HepG2 (cell line): ENCODE data around the gene MTFR1L. TPM values are rescaled to one million over a fixed set of nuclear protein-coding genes. Genes with fewer than 3 reads are reported as not detected.

ENCODE experiments used
- BATF2 ChIP-seq: sonication (generic); formaldehyde crosslinking; IDR thresholded peaks from 2 replicates; pipeline ENCODE4 v1.8.0; 2022; ENCODE audit warnings: mild to moderate bottlenecking, missing genetic modification reagents, moderate library complexity
- EEA1 ChIP-seq: sonication (generic); formaldehyde crosslinking; IDR thresholded peaks from 2 replicates; pipeline ENCODE4 v1.5.1; 2020; ENCODE audit warnings: mild to moderate bottlenecking, missing genetic modification reagents, borderline replicate concordance
- MAZ ChIP-seq, 2 experiments: sonication (generic) in 1 of 2; formaldehyde crosslinking in 1 of 2; IDR thresholded peaks; 2 replicates each; pipeline versions ENCODE4 v1.5.0 to v1.6.1; 2012 to 2020; ENCODE audit warnings: low read depth in 2 of 2, mild to moderate bottlenecking in 2 of 2, borderline replicate concordance in 1 of 2, improper control_type of control experiment in 1 of 2, low read length in 1 of 2, missing genetic modification reagents in 1 of 2, moderate library complexity in 1 of 2
- PAWR ChIP-seq: sonication (generic); formaldehyde crosslinking; IDR thresholded peaks from 2 replicates; pipeline ENCODE4 v1.4.0; 2020; ENCODE audit warnings: missing genetic modification reagents, mild to moderate bottlenecking, borderline replicate concordance
- TBP ChIP-seq: sonication (generic); formaldehyde crosslinking; IDR thresholded peaks from 2 replicates; pipeline ENCODE4 v1.5.0; 2020; ENCODE audit warnings: missing genetic modification reagents
- ZBTB38 ChIP-seq: sonication (generic); formaldehyde crosslinking; IDR thresholded peaks from 2 replicates; pipeline ENCODE4 v1.5.1; 2020; ENCODE audit warnings: mild to moderate bottlenecking, missing genetic modification reagents
- ZFAT ChIP-seq: sonication (generic); formaldehyde crosslinking; conservative IDR thresholded peaks from 2 replicates; pipeline ENCODE4 v1.8.1; 2023; ENCODE audit warnings: missing genetic modification reagents, inconsistent platforms
- ZNF547 ChIP-seq: sonication (generic); formaldehyde crosslinking; IDR thresholded peaks from 2 replicates; pipeline ENCODE4 v1.5.1; 2020; ENCODE audit warnings: mild to moderate bottlenecking, missing genetic modification reagents
- polyA plus RNA-seq, 8 experiments: library from polyadenylated mRNA; depleted of rRNA in 3 of 8; stranded (reverse) in 7 of 8; unstranded in 1 of 8; fragments of >200 nt; fragmentation: Illumina TruSeq in 4 of 8; extraction: Trizol in 4 of 8; gene quantifications; 2 replicates each; pipeline versions ENCODE4 v1.2.1 to v1.2.3, GENCODE V29; 2011 to 2016; ENCODE audit warnings: low read depth in 4 of 8, missing spikeins in 1 of 8, mixed read lengths in 1 of 8; ENCODE audit not compliant: insufficient read depth in 1 of 8
- total RNA-seq, 5 experiments: library from RNA; depleted of rRNA; stranded (reverse); fragments of >200 nt; fragmentation: Illumina TruSeq; extraction: Trizol; gene quantifications; 2 replicates each; pipeline ENCODE4 v1.2.3, GENCODE V29; 2016; ENCODE audit warnings: low read depth in 1 of 5
- TF ChIP-seq, protein P1 (sequence below): sonication (generic); formaldehyde crosslinking; IDR thresholded peaks from 2 replicates; pipeline ENCODE4 v1.9.0; 2021; ENCODE audit warnings: mild to moderate bottlenecking, missing genetic modification reagents
- TF ChIP-seq, protein P2 (sequence below): IDR thresholded peaks from 2 replicates; pipeline ENCODE4 v1.6.1; 2012; ENCODE audit warnings: inconsistent platforms

The MTFR1L gene
- total and polyA plus RNA-seq, 2 of the 13 experiments (the other 11 are each of a cell fraction or from before 2014, with no cell fraction given), result 38.0 to 55.7 TPM

- TF ChIP-seq, protein P1, sequence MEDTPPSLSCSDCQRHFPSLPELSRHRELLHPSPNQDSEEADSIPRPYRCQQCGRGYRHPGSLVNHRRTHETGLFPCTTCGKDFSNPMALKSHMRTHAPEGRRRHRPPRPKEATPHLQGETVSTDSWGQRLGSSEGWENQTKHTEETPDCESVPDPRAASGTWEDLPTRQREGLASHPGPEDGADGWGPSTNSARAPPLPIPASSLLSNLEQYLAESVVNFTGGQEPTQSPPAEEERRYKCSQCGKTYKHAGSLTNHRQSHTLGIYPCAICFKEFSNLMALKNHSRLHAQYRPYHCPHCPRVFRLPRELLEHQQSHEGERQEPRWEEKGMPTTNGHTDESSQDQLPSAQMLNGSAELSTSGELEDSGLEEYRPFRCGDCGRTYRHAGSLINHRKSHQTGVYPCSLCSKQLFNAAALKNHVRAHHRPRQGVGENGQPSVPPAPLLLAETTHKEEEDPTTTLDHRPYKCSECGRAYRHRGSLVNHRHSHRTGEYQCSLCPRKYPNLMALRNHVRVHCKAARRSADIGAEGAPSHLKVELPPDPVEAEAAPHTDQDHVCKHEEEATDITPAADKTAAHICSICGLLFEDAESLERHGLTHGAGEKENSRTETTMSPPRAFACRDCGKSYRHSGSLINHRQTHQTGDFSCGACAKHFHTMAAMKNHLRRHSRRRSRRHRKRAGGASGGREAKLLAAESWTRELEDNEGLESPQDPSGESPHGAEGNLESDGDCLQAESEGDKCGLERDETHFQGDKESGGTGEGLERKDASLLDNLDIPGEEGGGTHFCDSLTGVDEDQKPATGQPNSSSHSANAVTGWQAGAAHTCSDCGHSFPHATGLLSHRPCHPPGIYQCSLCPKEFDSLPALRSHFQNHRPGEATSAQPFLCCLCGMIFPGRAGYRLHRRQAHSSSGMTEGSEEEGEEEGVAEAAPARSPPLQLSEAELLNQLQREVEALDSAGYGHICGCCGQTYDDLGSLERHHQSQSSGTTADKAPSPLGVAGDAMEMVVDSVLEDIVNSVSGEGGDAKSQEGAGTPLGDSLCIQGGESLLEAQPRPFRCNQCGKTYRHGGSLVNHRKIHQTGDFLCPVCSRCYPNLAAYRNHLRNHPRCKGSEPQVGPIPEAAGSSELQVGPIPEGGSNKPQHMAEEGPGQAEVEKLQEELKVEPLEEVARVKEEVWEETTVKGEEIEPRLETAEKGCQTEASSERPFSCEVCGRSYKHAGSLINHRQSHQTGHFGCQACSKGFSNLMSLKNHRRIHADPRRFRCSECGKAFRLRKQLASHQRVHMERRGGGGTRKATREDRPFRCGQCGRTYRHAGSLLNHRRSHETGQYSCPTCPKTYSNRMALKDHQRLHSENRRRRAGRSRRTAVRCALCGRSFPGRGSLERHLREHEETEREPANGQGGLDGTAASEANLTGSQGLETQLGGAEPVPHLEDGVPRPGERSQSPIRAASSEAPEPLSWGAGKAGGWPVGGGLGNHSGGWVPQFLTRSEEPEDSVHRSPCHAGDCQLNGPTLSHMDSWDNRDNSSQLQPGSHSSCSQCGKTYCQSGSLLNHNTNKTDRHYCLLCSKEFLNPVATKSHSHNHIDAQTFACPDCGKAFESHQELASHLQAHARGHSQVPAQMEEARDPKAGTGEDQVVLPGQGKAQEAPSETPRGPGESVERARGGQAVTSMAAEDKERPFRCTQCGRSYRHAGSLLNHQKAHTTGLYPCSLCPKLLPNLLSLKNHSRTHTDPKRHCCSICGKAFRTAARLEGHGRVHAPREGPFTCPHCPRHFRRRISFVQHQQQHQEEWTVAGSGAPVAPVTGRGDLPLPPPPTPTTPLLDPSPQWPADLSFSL (CRISPR knock-in tag), result no peak
- 0 out of 2 replicates have a peak, but pooled peaks have one; percentile 24 for TF ChIP-seq ZNF547 (CRISPR knock-in tag)
- TF ChIP-seq PAWR (CRISPR knock-in tag), result no peak
- TF ChIP-seq, protein P2, sequence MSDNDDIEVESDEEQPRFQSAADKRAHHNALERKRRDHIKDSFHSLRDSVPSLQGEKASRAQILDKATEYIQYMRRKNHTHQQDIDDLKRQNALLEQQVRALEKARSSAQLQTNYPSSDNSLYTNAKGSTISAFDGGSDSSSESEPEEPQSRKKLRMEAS, result peak; percentile 38; the same call in 1 of the 2 replicates
- TF ChIP-seq TBP, result no peak
- TF ChIP-seq ZFAT (CRISPR knock-in tag), result no peak
- TF ChIP-seq MAZ (IDR thresholded peaks at IDR 0.05; ENCODE audit: borderline replicate concordance, low read depth, low read length), result no peak
- TF ChIP-seq MAZ (CRISPR knock-in tag; IDR thresholded peaks at IDR 0.05; ENCODE audit: low read depth), result 0 out of 2 replicates have a peak, but pooled peaks have one; percentile 30
- no peak for TF ChIP-seq EEA1
- no peak for TF ChIP-seq BATF2 (CRISPR knock-in tag)
- 0 out of 2 replicates have a peak, but pooled peaks have one; percentile 25 for TF ChIP-seq ZBTB38 (CRISPR knock-in tag)
Measured at GRCh38 chr1:25799935-25800702, 19.6 kb upstream of the MTFR1L start, which contains the start of gene SELENON (continued).
